HEK293 (cell line): ENCODE data around the gene RUFY1.
"Not testable (repeated sequence)": the region's sequence is repeated elsewhere in the genome, so short reads cannot be mapped to it uniquely, and the experiment has no call there.

Experiments
- CTCF ChIA-PET: fragments of 350-600 bp; formaldehyde crosslinking; extraction: SDS; loops from one replicate; lab custom pipeline; 2021; ENCODE audit warnings: antibody characterized with exemption; lab: Yijun Ruan, JAX
- POLR2A ChIA-PET: fragments of 300-600 bp; formaldehyde crosslinking; extraction: SDS; loops from one replicate; lab custom pipeline; 2020; ENCODE audit warnings: antibody characterized with exemption, inconsistent platforms; lab: Yijun Ruan, JAX
- H3K27ac ChIP-seq: fragments of 200-500 bp; sonication (Bioruptor generic); 2 replicates; pipeline ENCODE4 v1.5.1; 2014; ENCODE audit warnings: low read depth, low read length, control low read depth, inconsistent platforms; ENCODE audit errors: extremely low read depth
- H3K36me3 ChIP-seq, 2 experiments: fragments of 200-500 bp in 1 of 2; sonication (Bioruptor generic) in 1 of 2; 1 replicate in 1 of 2; 2 replicates in 1 of 2; pipeline ENCODE4 v1.5.1; 2014 to 2017; ENCODE audit warnings: inconsistent platforms in 2 of 2, low read length in 2 of 2; ENCODE audit not compliant: control insufficient read depth in 2 of 2, insufficient read depth in 1 of 2
- H3K4me1 ChIP-seq: fragments of 200-500 bp; sonication (Bioruptor generic); 2 replicates; pipeline ENCODE4 v1.5.1; 2014; ENCODE audit warnings: mild to moderate bottlenecking, low read length, inconsistent platforms; ENCODE audit not compliant: control insufficient read depth, insufficient read depth
- H3K4me3 ChIP-seq: 2 replicates; pipeline ENCODE4 v1.5.1; 2011; ENCODE audit warnings: low read depth, mild to moderate bottlenecking, control low read depth, low read length, moderate library complexity
- H3K9me3 ChIP-seq: fragments of 200-500 bp; sonication (Bioruptor generic); 2 replicates; pipeline ENCODE4 v1.5.1; 2014; ENCODE audit warnings: low read depth, low read length, inconsistent platforms; ENCODE audit not compliant: control insufficient read depth, insufficient read depth
- GLI2 ChIP-seq: fragments of 450-650 bp; formaldehyde crosslinking; IDR thresholded peaks from 2 replicates; pipeline ENCODE4; 2017; ENCODE audit warnings: missing biosample characterization, missing genetic modification characterization, low read depth, borderline replicate concordance
- SP7 ChIP-seq: fragments of 450-650 bp; formaldehyde crosslinking; IDR thresholded peaks from 2 replicates; pipeline ENCODE4 v1.5.1; 2016; ENCODE audit warnings: missing biosample characterization, missing genetic modification characterization
- ZBTB20 ChIP-seq: fragments of 450-650 bp; formaldehyde crosslinking; IDR thresholded peaks from 2 replicates; pipeline ENCODE4 v1.5.1; 2016; ENCODE audit warnings: missing biosample characterization, missing genetic modification characterization
- ZNF391 ChIP-seq: fragments of 450-650 bp; formaldehyde crosslinking; IDR thresholded peaks from 2 replicates; pipeline ENCODE4 v1.5.1; 2016; ENCODE audit warnings: low read depth, missing biosample characterization, missing genetic modification characterization, borderline replicate concordance
- ZNF530 ChIP-seq: fragments of 450-650 bp; formaldehyde crosslinking; IDR thresholded peaks from 2 replicates; pipeline ENCODE4 v1.5.1; 2016; ENCODE audit warnings: low read depth, missing biosample characterization, missing genetic modification characterization
- ZNF610 ChIP-seq: fragments of 450-650 bp; formaldehyde crosslinking; IDR thresholded peaks from 2 replicates; pipeline ENCODE4 v1.5.1; 2016; ENCODE audit warnings: missing biosample characterization, missing genetic modification characterization, borderline replicate concordance
- ZNF626 ChIP-seq: fragments of 450-650 bp; sonication (Bioruptor Pico); formaldehyde crosslinking; IDR thresholded peaks from 2 replicates; pipeline ENCODE4 v1.5.1; 2018; ENCODE audit warnings: missing biosample characterization, missing genetic modification characterization, inconsistent platforms
- TF ChIP-seq, protein P1 (sequence below): fragments of 450-650 bp; formaldehyde crosslinking; IDR thresholded peaks from 2 replicates; pipeline ENCODE4 v1.5.1; 2016; ENCODE audit warnings: missing biosample characterization, missing genetic modification characterization, borderline replicate concordance
- TF ChIP-seq, protein P2 (sequence below): fragments of 450-650 bp; formaldehyde crosslinking; IDR thresholded peaks from 2 replicates; pipeline ENCODE4 v1.5.1; 2017; ENCODE audit warnings: missing biosample characterization, missing genetic modification characterization
- TF ChIP-seq, protein P3 (sequence below): fragments of 450-650 bp; formaldehyde crosslinking; IDR thresholded peaks from 2 replicates; pipeline ENCODE4 v1.5.0; 2017; ENCODE audit warnings: missing biosample characterization, missing genetic modification characterization, borderline replicate concordance

RUFY1 gene

DNA sequence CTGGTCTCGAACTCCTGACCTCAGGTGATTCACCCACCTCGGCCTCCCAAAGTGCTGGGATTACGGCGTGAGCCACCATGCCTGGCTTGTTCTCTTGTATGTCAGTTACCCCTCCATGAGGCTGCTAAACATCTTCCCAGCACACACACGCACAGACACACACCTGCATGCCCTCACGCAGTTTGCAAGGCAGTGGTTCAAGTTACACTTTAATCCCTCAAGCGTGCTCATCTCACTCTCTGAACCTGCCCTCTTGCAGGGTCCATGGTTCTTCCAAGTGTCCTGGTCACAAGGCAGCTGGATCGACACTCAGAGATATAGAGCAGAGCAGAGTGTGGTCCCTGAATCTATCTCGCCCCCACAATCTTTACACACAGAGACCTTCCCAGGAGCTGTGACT is 34.1 kb upstream of the RUFY1 start (continued):
- no peak for TF ChIP-seq SP7 (tag by site-specific recombination)
- no peak for TF ChIP-seq ZBTB20 (tag by site-specific recombination)
- no peak for TF ChIP-seq GLI2 (tag by site-specific recombination)
- TF ChIP-seq, protein P1, sequence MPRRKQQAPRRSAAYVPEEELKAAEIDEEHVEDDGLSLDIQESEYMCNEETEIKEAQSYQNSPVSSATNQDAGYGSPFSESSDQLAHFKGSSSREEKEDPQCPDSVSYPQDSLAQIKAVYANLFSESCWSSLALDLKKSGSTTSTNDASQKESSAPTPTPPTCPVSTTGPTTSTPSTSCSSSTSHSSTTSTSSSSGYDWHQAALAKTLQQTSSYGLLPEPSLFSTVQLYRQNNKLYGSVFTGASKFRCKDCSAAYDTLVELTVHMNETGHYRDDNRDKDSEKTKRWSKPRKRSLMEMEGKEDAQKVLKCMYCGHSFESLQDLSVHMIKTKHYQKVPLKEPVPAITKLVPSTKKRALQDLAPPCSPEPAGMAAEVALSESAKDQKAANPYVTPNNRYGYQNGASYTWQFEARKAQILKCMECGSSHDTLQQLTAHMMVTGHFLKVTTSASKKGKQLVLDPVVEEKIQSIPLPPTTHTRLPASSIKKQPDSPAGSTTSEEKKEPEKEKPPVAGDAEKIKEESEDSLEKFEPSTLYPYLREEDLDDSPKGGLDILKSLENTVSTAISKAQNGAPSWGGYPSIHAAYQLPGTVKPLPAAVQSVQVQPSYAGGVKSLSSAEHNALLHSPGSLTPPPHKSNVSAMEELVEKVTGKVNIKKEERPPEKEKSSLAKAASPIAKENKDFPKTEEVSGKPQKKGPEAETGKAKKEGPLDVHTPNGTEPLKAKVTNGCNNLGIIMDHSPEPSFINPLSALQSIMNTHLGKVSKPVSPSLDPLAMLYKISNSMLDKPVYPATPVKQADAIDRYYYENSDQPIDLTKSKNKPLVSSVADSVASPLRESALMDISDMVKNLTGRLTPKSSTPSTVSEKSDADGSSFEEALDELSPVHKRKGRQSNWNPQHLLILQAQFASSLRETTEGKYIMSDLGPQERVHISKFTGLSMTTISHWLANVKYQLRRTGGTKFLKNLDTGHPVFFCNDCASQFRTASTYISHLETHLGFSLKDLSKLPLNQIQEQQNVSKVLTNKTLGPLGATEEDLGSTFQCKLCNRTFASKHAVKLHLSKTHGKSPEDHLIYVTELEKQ (tag by site-specific recombination) = no peak
- no peak for TF ChIP-seq ZNF530 (tag by site-specific recombination)
- no peak for TF ChIP-seq ZNF626 (tag by site-specific recombination)
- no peak for TF ChIP-seq ZNF391 (tag by site-specific recombination)
- no peak for TF ChIP-seq ZNF610 (tag by site-specific recombination)

DNA sequence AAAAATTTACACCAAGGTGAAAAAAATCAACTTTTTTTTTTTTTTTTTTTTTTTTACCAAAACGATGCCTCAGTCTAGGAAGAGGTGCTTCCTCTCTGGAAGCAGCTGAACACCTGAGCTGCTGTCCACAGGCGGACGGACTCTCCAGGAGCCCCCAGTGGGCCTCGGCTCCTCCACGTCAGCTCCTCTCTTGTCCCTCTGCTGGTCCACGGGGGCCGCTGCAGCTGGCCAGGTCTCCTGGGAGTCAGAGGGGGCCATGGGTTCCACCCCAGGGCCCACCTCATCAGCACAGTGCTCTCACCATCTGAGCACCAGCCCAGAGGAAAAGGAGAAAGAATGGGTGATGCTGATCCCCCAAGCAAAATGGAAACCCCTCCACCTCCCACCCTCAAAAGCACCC is 32.6 kb upstream of the RUFY1 start:
- H3K27ac ChIP-seq, H3K9me3 ChIP-seq, H3K4me1 ChIP-seq, H3K4me3 ChIP-seq, POLR2A ChIA-PET, H3K36me3 ChIP-seq: not testable (repeated sequence)
- CTCF ChIA-PET = interaction anchor here (0.7 kb wide), 2 partner anchors 147 to 180 kb away, joined by 3 to 4 read pairs; no protein-coding TSS in a partner anchor

DNA sequence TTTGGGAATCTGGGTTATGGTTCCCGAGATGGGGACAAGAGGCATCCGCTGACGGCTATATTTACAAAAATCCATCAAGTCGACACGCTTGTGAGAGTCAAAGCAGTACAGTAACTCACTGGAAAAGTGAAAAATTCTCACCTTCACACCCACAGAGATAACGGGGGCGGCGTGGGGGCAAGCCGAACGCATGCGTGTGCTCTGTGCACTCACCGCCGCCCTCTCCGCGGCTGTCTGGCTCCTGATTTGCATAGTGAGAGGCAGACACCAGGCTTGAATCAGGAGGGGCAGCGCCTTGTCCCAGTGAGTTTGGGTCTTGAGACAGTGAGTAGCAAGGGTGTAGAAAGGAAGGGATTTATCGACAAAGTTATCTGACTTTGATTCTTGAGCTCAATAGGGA is 32.0 kb upstream of the RUFY1 start:
- H3K4me3 ChIP-seq, H3K9me3 ChIP-seq, H3K4me1 ChIP-seq, H3K36me3 ChIP-seq, H3K27ac ChIP-seq, POLR2A ChIA-PET: not testable (repeated sequence)
- CTCF ChIA-PET = interaction anchor here (0.7 kb wide), 1 partner anchor 147 kb away, joined by 4 read pairs; no protein-coding TSS in a partner anchor

DNA sequence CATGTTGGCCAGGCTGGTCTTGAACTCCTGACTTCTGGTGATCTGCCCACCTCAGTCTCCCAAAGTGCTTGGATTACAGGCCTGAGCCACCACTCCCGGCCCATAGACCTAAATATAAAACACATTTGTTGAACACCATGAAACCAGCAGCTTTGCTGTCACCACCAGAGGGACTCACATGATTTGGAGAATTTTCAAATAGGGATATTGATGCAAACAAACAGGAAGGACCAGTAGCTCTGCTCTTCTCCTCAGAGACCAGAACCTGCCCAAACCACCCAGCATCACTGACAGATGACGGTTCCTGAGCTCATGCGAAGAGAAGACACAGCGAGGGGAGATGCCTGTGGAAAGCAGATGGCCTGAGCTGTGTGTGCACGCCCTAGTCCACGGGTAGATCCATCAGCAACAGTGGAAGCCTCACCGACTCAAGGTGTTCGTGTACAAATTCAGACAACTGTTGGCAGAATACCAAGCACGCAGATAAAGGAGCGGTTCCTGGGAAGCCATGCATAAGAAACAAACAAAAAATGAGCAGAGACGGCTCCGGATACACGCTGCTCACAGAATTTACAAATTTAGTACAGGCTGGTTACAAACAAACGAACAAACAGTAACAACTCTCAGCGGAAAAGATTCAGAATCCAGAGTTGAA is 30.8 kb upstream of the RUFY1 start:
- H3K9me3 ChIP-seq, H3K36me3 ChIP-seq, H3K4me3 ChIP-seq, H3K27ac ChIP-seq, POLR2A ChIA-PET, H3K4me1 ChIP-seq: not testable (repeated sequence)
- CTCF ChIA-PET = interaction anchor here (1.1 kb wide), 1 partner anchor 13 kb away, joined by 3 read pairs; no protein-coding TSS in a partner anchor

DNA sequence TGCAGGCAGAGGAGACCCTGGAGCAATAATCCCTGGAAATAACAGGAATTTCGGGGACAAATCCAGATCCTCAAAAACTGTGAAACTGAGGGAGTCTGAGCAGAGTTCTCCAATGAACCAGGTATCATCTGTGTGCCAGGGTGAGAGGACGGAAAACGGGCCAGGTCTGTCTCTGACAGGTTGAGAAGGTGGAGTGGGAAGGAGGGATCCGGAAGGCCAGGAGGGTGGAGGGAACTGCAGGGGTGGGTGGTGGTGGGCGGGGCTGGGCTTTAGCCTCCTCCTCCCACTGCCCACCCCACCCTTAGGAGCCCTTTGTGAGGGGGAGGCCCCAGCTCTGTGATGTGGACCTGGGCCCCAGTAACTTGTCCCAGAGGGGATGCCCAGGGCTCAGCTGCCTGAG is 28.2 kb upstream of the RUFY1 start:
- H3K27ac ChIP-seq, H3K9me3 ChIP-seq, H3K4me1 ChIP-seq, H3K36me3 ChIP-seq, CTCF ChIA-PET, H3K4me3 ChIP-seq, POLR2A ChIA-PET: not testable (repeated sequence)

DNA sequence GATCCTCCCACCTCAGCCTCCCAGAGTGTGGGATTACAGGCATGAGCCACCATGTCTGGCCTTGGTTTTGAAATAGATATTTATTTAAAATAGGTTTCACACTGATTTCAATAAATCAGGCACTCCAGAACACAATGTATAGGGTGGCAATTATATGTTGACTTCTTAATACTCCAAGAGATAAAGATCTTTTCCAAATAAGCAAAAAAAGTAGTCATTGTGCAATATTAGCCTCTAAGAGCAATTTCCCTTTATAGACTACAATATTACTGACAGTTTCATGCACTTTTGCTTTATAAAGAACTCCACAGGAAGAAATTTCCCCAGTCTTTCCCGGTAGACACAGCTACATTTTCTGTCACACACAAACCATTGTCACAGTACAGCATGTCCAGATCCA is 23.4 kb upstream of the RUFY1 start:
- ChIA-PET CTCF (no interaction called here), POLR2A (no interaction called here)
- Histone ChIP-seq H3K4me3 (no peak overlapping the region), H3K36me3 (no peaks in the 10 kb centered on the region), H3K4me1 (no peaks in the 10 kb centered on the region), H3K9me3 (no peaks in the 10 kb centered on the region)
- no peak for TF ChIP-seq ZNF391 (tag by site-specific recombination)
- TF ChIP-seq, protein P2, sequence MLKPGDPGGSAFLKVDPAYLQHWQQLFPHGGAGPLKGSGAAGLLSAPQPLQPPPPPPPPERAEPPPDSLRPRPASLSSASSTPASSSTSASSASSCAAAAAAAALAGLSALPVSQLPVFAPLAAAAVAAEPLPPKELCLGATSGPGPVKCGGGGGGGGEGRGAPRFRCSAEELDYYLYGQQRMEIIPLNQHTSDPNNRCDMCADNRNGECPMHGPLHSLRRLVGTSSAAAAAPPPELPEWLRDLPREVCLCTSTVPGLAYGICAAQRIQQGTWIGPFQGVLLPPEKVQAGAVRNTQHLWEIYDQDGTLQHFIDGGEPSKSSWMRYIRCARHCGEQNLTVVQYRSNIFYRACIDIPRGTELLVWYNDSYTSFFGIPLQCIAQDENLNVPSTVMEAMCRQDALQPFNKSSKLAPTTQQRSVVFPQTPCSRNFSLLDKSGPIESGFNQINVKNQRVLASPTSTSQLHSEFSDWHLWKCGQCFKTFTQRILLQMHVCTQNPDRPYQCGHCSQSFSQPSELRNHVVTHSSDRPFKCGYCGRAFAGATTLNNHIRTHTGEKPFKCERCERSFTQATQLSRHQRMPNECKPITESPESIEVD (tag by site-specific recombination) = 0 out of 2 replicates have a peak, but pooled peaks have one; percentile 14
- TF ChIP-seq, protein P3, sequence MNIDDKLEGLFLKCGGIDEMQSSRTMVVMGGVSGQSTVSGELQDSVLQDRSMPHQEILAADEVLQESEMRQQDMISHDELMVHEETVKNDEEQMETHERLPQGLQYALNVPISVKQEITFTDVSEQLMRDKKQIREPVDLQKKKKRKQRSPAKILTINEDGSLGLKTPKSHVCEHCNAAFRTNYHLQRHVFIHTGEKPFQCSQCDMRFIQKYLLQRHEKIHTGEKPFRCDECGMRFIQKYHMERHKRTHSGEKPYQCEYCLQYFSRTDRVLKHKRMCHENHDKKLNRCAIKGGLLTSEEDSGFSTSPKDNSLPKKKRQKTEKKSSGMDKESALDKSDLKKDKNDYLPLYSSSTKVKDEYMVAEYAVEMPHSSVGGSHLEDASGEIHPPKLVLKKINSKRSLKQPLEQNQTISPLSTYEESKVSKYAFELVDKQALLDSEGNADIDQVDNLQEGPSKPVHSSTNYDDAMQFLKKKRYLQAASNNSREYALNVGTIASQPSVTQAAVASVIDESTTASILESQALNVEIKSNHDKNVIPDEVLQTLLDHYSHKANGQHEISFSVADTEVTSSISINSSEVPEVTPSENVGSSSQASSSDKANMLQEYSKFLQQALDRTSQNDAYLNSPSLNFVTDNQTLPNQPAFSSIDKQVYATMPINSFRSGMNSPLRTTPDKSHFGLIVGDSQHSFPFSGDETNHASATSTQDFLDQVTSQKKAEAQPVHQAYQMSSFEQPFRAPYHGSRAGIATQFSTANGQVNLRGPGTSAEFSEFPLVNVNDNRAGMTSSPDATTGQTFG (tag by site-specific recombination) = no peak
- TF ChIP-seq, all 188 proteins: peak for 1
- H3K27ac ChIP-seq = no peak overlapping the region
